Stimulated activated naive CD8-positive, alpha-beta T cell treated with anti-CD3 and anti-CD28 coated beads, Interleukin-15, Interleukin-2, amounts not matched to agents 100 ng/mL and 50 ng/mL, for 24 hours (primary cell): Measurements from ENCODE around the gene CRYGN.

Experiments used
- H3K27ac Mint-ChIP-seq: one replicate; pipeline ENCODE4 v1.8.0; 2021; ENCODE audit warnings: mild to moderate bottlenecking, mixed read lengths
- H3K27me3 Mint-ChIP-seq: one replicate; pipeline ENCODE4 v1.8.0; 2021; ENCODE audit warnings: mixed read lengths
- H3K36me3 Mint-ChIP-seq: one replicate; pipeline ENCODE4 v1.8.0; 2021; ENCODE audit warnings: low read depth, mixed read lengths
- H3K4me1 Mint-ChIP-seq: one replicate; pipeline ENCODE4 v1.8.0; 2021; ENCODE audit warnings: low read depth, mixed read lengths
- H3K4me3 Mint-ChIP-seq: one replicate; pipeline ENCODE4 v1.8.0; 2021; ENCODE audit warnings: mild to moderate bottlenecking, mixed read lengths
- H3K9me3 Mint-ChIP-seq: one replicate; pipeline ENCODE4 v1.8.0; 2021; ENCODE audit warnings: mixed read lengths

The CRYGN gene

DNA sequence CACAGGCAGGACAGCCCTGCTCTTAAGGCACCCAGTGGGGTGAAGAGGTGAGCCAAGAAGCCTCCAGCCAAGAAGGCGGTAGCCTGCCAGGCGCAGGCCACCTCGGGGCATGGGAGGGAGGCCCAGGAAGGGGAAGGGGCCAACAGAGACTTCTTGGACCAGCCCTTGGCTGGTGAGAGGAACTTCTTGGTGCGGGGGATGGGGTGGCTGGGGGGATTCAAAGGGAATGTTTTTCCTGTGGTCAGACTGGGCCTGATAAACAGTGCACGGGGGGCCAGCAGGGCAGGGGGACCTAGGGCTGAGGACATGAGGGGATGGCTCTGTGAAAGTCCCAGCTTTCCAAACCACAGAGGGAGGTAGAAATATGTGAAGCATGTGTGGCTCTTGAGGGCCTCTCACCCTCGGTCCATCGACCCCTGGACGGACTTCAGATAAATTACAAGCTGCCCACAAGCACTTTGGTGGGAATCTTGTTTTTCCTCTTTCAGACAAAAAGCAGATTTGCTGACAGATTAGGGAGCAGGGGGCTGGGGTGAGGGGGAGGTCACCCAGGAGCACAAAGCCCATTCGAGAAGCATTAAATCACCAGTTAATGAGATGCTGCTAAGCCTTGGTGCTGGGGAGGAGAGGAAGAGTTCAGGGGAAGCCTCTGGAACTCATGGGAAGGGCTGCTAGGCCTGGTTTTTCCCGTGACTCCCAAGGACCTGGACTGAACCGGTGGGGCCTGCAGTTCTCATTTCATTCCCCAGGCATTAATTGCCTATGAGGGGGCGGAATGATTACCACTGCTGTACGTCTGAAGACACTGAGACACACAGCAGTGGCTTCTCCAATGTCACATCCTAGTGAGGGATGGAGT is 11.3 kb downstream of the CRYGN start:
- no peaks in the 10 kb centered on the region for H3K9me3 Mint-ChIP-seq
- no peak overlapping the region for H3K27ac Mint-ChIP-seq
- H3K36me3 Mint-ChIP-seq, result no peaks in the 10 kb centered on the region
- H3K4me1 Mint-ChIP-seq, result peaks cover 45% of the 10 kb centered on the region
- H3K4me3 Mint-ChIP-seq, result no peak overlapping the region
- H3K27me3 Mint-ChIP-seq, result no peaks in the 10 kb centered on the region

DNA sequence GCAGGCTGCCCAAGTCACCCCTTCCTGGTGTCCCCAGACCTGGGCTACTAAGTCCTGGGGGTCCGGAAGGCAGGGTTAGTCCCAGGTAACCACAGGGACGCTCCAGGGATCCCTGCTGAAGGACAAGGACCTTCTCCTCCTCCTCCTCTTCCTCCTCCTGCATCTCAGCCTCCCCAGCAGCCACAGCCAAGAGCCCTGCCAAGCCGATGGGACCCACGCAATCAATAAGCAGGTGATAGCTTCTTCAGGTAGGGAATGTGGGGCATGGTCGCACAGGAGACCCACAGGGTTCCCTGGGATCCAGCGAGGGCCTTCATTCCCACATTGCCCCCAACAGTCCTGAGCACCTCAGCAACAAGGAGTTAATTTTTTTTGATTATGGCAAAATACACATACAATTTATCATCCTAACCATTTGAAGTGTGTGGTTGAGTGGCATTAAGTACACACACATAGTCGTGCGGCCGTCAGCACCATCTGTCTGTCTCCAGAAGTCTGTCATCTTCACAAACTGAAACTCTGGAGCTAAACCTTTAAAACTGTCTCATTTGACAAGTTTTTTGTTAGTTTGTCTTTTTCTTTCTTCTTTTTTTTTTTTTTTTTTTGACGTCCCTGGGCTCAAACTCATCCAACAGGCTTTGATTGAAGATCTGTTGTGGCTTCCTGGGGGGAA is 12.1 kb downstream of the CRYGN start:
- Mint-ChIP-seq H3K4me3 (no peak overlapping the region), H3K9me3 (no peaks in the 10 kb centered on the region), H3K27me3 (no peaks in the 10 kb centered on the region), H3K27ac (no peak overlapping the region), H3K4me1 (peaks cover 41% of the 10 kb centered on the region), H3K36me3 (no peaks in the 10 kb centered on the region)

DNA sequence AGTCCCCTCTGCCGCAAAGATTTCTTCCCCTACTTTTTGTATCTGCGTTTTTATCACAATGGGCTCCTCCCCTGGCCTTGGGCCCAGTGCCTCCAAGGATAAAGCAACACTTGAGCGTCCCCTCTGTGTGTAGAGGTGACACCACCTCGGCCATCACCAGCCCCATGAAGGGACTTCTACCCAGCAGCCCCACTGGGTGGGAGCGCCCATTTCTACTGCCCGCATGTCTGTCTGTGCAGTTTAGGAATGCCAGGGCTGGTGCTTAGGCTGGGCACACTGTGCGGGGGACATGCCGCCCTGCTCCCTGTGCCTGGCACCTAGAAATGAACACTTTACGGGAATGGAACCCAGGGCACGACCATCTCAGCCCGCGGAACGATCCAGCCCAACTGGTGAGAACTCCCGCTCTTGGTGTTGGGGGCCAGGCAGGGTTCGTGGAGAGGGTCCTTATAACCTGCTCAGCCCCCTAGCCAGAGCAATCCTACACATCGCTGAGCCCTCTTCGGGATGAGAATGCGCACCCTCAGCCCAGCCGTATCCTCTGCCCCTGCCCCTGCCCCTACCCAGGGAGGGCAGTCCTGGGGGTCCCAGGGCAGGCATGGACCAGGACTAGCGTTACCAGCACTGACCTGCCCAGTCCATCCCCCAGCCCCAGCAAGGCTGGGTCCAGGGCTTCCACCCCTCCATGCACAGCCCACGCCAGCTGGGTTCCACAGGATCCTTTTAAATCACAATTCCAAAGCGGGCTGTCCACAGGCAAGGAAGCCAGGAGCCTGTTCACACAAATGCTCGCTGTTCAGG is 12.8 kb downstream of the CRYGN start:
- Mint-ChIP-seq H3K9me3 (peaks cover under 1% of the 10 kb centered on the region), H3K4me1 (peaks cover 35% of the 10 kb centered on the region), H3K27ac (no peak overlapping the region), H3K4me3 (no peak overlapping the region), H3K27me3 (peaks cover under 1% of the 10 kb centered on the region), H3K36me3 (peaks cover under 1% of the 10 kb centered on the region)

DNA sequence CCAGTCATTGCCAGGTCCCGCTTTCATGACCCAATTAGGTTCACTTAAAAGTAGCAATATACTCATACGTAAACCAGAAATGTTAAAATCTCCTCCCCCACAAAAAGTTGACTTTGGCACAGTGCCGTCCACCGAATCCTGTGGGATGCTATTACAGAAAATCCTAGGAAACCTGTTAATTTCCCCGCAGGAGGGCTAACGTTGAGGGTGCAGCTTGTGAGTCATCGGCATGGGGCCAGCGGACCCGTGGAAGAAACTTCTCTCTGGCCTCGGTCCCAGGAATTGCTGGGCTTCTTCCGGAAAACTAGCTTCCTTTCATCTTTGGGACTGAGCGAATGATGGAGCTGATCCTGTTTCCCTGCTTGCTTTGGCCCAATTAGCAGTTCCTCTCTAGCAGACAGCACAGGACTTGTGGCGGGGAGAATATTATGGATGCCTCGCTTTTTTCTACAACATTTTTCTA is 13.5 kb downstream of the CRYGN start:
- peaks cover 4% of the 10 kb centered on the region for H3K27me3 Mint-ChIP-seq
- peaks cover 33% of the 10 kb centered on the region for H3K4me1 Mint-ChIP-seq
- no peak overlapping the region for H3K4me3 Mint-ChIP-seq
- H3K27ac Mint-ChIP-seq, result no peak overlapping the region
- H3K9me3 Mint-ChIP-seq, result peaks cover 6% of the 10 kb centered on the region
- peaks cover 4% of the 10 kb centered on the region for H3K36me3 Mint-ChIP-seq

DNA sequence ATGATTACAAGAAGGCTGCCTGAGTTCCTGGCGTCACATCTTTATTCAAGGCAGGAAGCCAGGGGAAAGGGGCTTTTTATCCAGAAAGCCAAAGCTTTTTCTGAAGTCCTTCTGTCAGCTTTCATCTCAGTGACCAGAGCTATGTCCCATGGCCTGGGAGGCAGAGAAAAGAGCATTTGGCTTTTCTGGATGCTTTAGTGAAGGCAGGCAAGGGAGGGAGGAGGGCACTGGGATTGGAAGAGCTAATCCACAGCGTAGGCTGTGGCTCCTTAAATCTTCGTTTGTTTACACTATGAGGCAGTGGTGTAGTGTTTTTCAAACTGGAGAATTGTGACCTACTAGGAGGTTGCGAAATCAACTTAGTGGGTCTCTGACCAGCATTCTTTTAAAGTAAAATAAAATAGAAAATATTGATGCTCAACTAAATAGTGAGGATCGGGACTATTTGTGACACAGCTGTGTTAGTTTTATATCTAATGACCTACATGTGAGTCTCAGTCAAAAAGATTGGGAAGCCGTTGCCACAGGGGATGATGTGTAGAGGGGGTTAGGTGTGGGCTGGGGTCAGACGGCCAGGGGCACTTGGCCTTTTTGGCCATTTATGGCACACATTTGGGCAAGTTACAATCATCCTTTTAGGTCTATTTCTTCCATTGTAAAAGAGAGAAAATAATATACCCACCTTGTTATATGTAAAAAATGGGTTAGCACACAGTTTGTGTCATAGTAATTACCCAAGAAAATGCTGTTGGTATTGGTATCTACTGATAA is 14.1 kb downstream of the CRYGN start:
- peaks cover 4% of the 10 kb centered on the region for H3K27me3 Mint-ChIP-seq
- peaks cover 4% of the 10 kb centered on the region for H3K36me3 Mint-ChIP-seq

DNA sequence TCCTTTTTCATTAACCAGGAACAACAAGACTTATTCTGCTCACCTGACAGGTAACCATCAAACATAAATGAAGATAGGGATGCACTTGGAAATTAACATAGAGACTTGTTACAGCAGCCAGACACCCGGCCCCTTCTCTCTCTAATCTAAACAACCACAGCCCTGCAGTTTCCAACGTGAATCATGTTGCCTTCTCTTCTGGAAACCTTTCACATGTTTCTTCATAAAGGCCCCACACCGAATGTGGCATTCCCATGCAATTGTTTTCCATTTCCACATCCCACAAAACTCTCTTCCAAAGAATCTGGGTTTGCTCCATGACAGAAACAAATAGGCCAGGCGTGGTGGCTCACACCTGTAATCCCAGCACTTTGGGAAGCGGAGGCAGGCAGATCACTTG is 15.1 kb downstream of the CRYGN start:
- peaks cover 22% of the 10 kb centered on the region for H3K4me1 Mint-ChIP-seq
- H3K4me3 Mint-ChIP-seq, result no peak overlapping the region
- peaks cover 4% of the 10 kb centered on the region for H3K36me3 Mint-ChIP-seq
- peaks cover 9% of the 10 kb centered on the region for H3K9me3 Mint-ChIP-seq
- H3K27ac Mint-ChIP-seq, result no peak overlapping the region
- H3K27me3 Mint-ChIP-seq, result peaks cover 4% of the 10 kb centered on the region

More for the DNA sequence above, 14.1 kb downstream of the CRYGN start:
- Mint-ChIP-seq H3K27ac (no peak overlapping the region), H3K9me3 (peaks cover 6% of the 10 kb centered on the region), H3K4me1 (peaks cover 31% of the 10 kb centered on the region), H3K4me3 (no peak overlapping the region)

DNA sequence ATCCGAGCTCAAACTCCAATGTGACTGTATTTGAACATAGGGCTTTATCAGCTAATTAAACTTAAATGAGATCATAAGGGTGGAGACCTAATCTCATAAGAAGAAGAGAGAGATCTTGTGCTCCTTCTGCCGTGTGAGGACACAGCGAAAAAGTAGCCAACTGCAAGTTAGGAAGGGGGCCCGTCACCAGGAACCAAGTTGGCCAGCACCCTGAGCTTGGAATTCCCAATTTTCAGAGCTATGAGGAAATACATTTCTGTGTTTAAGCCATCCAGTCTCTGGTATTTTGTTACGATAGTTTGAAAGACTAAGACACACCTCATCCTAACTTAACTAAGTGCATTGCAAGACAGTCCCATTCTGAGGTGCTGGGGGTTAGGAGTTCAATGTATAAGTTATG is 16.0 kb downstream of the CRYGN start:
- Mint-ChIP-seq H3K36me3 (peaks cover 4% of the 10 kb centered on the region), H3K4me1 (peaks cover 14% of the 10 kb centered on the region), H3K9me3 (peaks cover 9% of the 10 kb centered on the region), H3K4me3 (no peak overlapping the region), H3K27ac (no peak overlapping the region), H3K27me3 (peaks cover 4% of the 10 kb centered on the region)

DNA sequence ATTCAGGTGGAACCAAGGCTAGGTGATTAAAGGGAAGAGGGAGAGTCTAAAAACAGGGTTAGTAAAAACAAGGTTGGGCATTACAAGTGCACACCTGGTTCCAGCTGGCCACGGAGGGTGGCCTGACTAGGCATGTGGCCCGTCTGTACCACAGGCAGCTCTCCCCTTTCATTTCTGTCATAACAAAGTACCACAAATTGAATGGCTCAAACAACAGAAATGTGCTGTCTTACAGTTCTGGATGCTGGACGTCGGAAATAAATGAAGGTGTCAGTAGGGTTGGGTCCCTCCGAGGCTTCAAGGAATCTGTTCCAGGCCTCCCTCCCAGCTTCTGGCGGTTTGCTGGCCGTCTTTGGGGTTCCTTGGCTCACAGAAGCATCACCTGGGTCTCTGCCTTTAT is 16.7 kb downstream of the CRYGN start:
- Mint-ChIP-seq H3K27me3 (peaks cover 6% of the 10 kb centered on the region), H3K4me3 (no peak overlapping the region), H3K27ac (no peak overlapping the region), H3K36me3 (peaks cover 5% of the 10 kb centered on the region), H3K4me1 (peaks cover 7% of the 10 kb centered on the region), H3K9me3 (peaks cover 11% of the 10 kb centered on the region)

DNA sequence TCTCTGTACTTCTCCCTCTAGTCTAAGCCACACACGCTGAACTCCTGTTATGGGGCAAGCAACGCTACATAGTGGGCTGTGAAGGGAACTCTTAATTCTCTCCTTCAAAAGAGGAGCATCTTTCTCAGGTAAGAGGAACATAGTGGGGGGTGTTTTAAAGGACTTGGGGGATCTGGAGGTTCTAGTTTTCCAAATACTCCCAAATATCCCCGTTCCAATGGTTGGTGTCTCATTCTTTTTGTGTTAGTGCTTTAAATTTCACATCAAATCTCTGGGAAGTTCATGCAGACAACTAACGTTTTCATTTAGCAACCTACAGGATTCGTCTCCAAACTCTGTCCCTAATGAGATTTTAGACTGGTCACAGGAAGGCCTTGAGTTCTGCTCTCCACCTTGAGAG is 17.7 kb downstream of the CRYGN start:
- Mint-ChIP-seq H3K4me3 (no peak overlapping the region), H3K27me3 (peaks cover 9% of the 10 kb centered on the region), H3K36me3 (peaks cover 8% of the 10 kb centered on the region), H3K4me1 (no peaks in the 10 kb centered on the region), H3K27ac (no peak overlapping the region), H3K9me3 (peaks cover 14% of the 10 kb centered on the region)

DNA sequence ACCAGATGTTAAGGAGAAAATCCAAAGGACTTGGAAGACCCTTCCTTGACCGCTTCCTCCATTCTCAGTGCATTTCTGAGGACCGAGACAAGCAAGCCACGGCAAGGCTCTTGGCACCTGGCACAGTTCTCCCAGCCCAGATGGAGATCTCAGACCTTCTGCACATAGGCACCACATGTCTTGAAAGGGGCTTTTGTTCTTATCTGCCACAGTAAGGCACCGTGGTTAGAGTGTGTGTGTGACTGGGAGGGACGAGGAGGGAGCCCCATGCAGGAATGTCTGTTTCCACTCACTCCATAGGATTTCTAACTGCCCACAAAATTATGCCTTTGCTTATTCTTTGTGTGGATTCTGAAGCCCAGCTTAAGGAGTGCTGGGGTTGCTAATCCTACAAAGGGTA is 19.8 kb downstream of the CRYGN start:
- H3K27ac Mint-ChIP-seq, result no peak overlapping the region
- peaks cover 17% of the 10 kb centered on the region for H3K27me3 Mint-ChIP-seq
- H3K36me3 Mint-ChIP-seq, result peaks cover 8% of the 10 kb centered on the region
- H3K9me3 Mint-ChIP-seq, result peaks cover 14% of the 10 kb centered on the region
- H3K4me3 Mint-ChIP-seq, result no peak overlapping the region
- peaks cover 5% of the 10 kb centered on the region for H3K4me1 Mint-ChIP-seq

DNA sequence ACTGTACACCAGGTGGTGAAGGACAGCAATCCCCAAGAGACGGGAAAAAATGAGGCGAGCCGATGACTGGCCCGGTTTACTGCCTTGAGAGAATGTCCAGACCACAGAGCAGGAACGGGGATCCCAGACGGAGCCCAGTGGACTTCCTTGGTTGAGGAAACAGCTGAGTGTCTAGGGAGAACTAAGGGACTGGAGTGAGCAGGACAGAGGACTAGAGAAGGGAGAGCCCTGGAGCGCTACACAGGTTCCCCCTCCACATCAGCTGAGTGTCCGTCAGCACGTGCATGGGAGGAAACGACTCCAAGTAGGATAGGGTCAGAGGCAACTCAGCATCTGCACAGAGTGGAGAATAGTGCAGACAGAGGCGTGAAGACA is 23.0 kb downstream of the CRYGN start:
- Mint-ChIP-seq H3K4me1 (peaks cover 32% of the 10 kb centered on the region), H3K9me3 (peaks cover 11% of the 10 kb centered on the region), H3K27me3 (peaks cover 28% of the 10 kb centered on the region), H3K36me3 (peaks cover 6% of the 10 kb centered on the region), H3K27ac (no peak overlapping the region), H3K4me3 (no peak overlapping the region)

DNA sequence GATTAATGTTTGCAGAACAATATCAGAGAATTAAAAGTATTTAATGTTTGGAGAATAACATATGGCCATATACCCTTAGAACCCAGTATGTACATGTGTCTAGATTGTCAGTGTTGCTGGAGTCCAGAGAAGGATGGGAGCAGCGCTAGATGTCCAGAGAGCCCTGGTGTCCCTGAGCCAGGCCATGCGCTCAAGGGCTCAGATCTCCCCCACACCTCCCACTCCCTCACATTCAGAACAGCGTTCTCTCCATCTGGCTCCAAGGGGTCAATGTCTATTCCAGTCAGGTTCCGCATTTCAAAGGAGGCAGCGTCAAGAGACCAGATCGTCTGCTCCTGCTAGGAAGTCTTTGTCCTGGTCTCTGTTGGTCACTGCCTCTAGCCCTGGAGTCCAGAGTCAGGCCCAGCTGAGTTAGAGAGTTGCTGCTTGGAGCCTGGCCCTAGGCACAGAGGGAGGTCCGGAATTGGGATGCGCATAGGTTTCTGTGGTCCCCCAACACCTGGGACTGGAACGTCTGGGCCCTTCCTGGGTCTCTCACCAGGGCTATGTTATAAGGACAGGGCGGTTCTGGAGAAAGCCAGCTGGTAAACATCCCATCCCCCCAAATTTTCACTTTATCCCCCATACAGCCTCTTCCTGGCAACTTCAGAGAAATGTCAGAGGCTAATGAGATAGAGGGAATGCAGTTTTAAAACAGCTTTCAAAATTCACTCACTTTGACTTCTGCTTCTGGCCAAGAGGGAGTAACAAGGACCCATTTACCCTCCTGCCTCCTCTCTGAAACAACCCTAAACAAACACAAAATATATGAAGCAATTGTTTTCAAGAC is 23.6 kb downstream of the CRYGN start:
- Mint-ChIP-seq H3K4me3 (no peak overlapping the region), H3K9me3 (peaks cover 8% of the 10 kb centered on the region), H3K27me3 (peaks cover 32% of the 10 kb centered on the region), H3K4me1 (peaks cover 37% of the 10 kb centered on the region), H3K36me3 (peaks cover 5% of the 10 kb centered on the region), H3K27ac (no peak overlapping the region)

DNA sequence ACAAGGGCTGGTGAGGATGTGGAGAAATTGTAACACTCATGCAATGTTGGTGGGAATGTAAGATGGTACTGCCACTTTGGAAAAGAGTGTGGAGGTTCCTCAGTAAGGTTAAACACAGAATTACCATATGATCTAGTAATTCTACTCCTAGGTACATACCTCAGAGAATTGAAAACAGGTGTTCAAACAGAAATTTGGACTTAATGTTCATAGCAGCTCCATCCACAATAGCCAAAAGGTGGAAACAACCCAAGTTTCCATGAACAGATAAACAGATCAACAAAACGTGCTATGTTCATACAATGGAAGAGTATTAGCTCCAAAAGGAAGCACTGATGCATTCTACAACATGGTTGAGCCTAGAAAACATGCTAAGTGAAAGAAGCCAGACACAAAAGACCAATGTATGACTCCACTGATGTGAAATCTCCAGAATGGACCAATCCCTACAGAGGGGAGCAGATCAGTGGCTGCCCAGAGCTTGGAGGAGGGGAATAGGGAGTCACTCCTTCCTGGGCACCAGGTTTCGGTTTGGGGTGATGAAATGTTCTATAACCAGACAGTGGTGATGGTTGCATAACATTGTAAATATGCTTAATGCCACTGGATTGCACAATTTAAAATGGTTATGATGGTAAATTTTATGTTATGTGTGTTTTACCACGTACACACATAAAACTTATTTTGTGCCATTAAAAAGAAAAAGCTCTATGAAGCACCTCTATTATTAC is 24.4 kb downstream of the CRYGN start:
- Mint-ChIP-seq H3K27ac (no peak overlapping the region), H3K27me3 (peaks cover 39% of the 10 kb centered on the region), H3K9me3 (peaks cover 7% of the 10 kb centered on the region), H3K4me1 (peaks cover 43% of the 10 kb centered on the region), H3K4me3 (no peak overlapping the region), H3K36me3 (peaks cover 5% of the 10 kb centered on the region)
